Myometrial cell (primary cell): ENCODE results near the gene ANO6. TPM values are rescaled to one million over a fixed set of nuclear protein-coding genes. Genes with fewer than 3 reads are reported as not detected.

Experiments
- total RNA-seq: library from RNA; depleted of rRNA; stranded (reverse); fragments of >200 nt; gene quantifications from 2 replicates; pipeline ENCODE4 v1.2.3, GENCODE V29; 2015

ANO6 gene, protein sequence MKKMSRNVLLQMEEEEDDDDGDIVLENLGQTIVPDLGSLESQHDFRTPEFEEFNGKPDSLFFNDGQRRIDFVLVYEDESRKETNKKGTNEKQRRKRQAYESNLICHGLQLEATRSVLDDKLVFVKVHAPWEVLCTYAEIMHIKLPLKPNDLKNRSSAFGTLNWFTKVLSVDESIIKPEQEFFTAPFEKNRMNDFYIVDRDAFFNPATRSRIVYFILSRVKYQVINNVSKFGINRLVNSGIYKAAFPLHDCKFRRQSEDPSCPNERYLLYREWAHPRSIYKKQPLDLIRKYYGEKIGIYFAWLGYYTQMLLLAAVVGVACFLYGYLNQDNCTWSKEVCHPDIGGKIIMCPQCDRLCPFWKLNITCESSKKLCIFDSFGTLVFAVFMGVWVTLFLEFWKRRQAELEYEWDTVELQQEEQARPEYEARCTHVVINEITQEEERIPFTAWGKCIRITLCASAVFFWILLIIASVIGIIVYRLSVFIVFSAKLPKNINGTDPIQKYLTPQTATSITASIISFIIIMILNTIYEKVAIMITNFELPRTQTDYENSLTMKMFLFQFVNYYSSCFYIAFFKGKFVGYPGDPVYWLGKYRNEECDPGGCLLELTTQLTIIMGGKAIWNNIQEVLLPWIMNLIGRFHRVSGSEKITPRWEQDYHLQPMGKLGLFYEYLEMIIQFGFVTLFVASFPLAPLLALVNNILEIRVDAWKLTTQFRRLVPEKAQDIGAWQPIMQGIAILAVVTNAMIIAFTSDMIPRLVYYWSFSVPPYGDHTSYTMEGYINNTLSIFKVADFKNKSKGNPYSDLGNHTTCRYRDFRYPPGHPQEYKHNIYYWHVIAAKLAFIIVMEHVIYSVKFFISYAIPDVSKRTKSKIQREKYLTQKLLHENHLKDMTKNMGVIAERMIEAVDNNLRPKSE
- total RNA-seq: 36.6 and 42.5 TPM in 2 replicates

DNA sequence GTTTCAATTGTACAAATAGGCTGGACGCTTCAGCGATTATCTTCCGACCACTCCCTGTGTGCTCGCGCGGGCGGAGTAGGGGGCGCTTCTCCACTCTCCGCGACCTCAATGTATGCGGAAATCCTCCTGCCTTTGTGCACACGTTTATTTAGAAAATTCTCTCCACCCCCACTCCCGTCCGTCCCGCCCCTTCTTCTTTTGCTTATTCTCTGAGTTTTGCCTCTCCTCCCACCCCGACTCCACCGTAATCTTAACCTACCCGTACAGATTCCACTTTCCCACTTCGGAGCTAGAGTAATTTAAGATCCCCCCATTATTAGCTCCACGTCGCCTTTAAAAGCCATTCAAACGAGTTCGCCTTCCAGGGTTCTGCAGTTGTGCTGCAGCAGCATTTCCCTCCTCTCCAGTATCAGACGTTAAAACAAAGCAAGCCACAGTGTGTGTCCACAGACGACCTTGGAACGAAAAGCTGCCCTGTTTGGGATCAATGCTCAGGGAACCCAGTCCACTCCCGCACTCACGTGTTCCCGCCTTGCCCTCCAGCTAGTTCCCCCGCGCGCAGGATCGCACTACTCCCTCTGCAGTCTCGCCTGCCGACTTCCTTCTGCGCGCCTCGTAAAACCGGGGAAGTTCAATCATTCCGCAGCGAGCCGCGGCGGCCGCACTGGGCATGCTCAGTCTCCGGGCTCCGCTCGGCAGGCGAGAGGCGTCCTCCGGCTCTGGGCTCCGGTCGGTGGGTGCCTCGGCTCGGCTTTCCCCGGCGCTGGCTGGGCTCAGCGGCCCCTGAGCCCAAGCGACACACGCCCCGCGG, at the start of gene ANO6:
Gene ANO6, plus strand, starts transcription at position 677 of the 811 bp plus-strand sequence. CDS start 227 bp downstream, outside the sequence.

Other genes with a start within 250 kb of the ANO6 start
- not detected in 2 replicates for gene DBX2, start 165.0 kb upstream of the ANO6 start, total RNA-seq